K562 (cell line): Measurements from ENCODE around the gene AGRP. TPM values are rescaled to one million over a fixed set of nuclear protein-coding genes. Genes with fewer than 3 reads are reported as not detected.

Experiments used
- ATAC-seq: fragments of 200-7000 bp; cut with Tn5 transposase; 3 replicates; pipeline ENCODE4 v1.9.1; 2020; ENCODE audit warnings: moderate library complexity
- BruUV-seq: library from RNA; stranded (reverse); fragments of 400-500 nt; replicated peaks from 2 replicates; lab custom pipeline; 2021; lab: Mats Ljungman, UMichigan
- CTCF ChIA-PET: fragments of 300-600 bp; formaldehyde crosslinking; extraction: SDS; loops from one replicate; lab custom pipeline; 2021; ENCODE audit warnings: low intra/inter-chr PET ratio; lab: Yijun Ruan, JAX
- POLR2A ChIA-PET: fragments of 300-600, 350-650 bp; sonication (Branson Sonifier 250); formaldehyde crosslinking; extraction: SDS; loops from one replicate; lab custom pipeline; 2021; ENCODE audit warnings: antibody characterized with exemption, inconsistent platforms; lab: Yijun Ruan, JAX
- DNase-seq, 4 experiments: peaks; one replicate each; pipeline versions ENCODE4 v3.0.0 to v3.0.0-alpha.2; 2011 to 2018; ENCODE audit warnings: low spot score in 3 of 4, mixed read lengths in 3 of 4; ENCODE audit errors: extremely low read depth in 1 of 4
- FAIRE-seq: peaks from 2 replicates; lab custom pipeline; 2011; peaks lifted over from hg19 to GRCh38; lab: Jason Lieb, UNC
- H2AFZ ChIP-seq: 2 replicates; pipeline ENCODE4 v1.6.0; 2011; ENCODE audit warnings: low read depth, low read length, control low read depth, inconsistent platforms
- H3K27ac ChIP-seq: fragments of 200-600 bp; 3 replicates; pipeline ENCODE4 v1.8.0; 2011; ENCODE audit warnings: low read depth, mild to moderate bottlenecking, control low read depth, inconsistent platforms, low read length, moderate library complexity, mixed read lengths; ENCODE audit errors: extremely low read depth
- H3K27me3 ChIP-seq, 2 experiments: fragments of 300-600 bp in 1 of 2; 2 replicates in 1 of 2; 3 replicates in 1 of 2; pipeline versions ENCODE4 v1.6.0 to v1.8.0; 2011; ENCODE audit warnings: inconsistent platforms in 2 of 2, low read length in 2 of 2, mild to moderate bottlenecking in 1 of 2, mixed read lengths in 1 of 2, moderate library complexity in 1 of 2; ENCODE audit not compliant: control insufficient read depth in 2 of 2, insufficient read depth in 2 of 2
- H3K36me3 ChIP-seq: fragments of 300-600 bp; 3 replicates; pipeline ENCODE4 v1.8.0; 2011; ENCODE audit warnings: mild to moderate bottlenecking, low read length, inconsistent platforms; ENCODE audit not compliant: control insufficient read depth, insufficient read depth
- H3K4me1 ChIP-seq, 2 experiments: fragments of 200-600 bp in 1 of 2; replicated peaks in 1 of 2; 2 replicates in 1 of 2; 3 replicates in 1 of 2; pipeline versions ENCODE4 v1.5.1 to v1.8.0; 2011; ENCODE audit warnings: inconsistent platforms in 2 of 2, low read length in 2 of 2, mild to moderate bottlenecking in 1 of 2, mixed read lengths in 1 of 2, moderate library complexity in 1 of 2; ENCODE audit not compliant: control insufficient read depth in 2 of 2, insufficient read depth in 2 of 2
- H3K4me2 ChIP-seq: 2 replicates; pipeline ENCODE4 v1.6.1; 2011; ENCODE audit warnings: low read length, control low read depth, inconsistent platforms, mixed read lengths; ENCODE audit not compliant: insufficient read depth
- H3K4me3 ChIP-seq: fragments of 200-600 bp; sonication (generic), shearing (Covaris generic); 2 replicates; pipeline ENCODE4 v1.5.1; 2016; ENCODE audit warnings: control low read depth, inconsistent platforms
- H3K79me2 ChIP-seq: fragments of 200-600 bp; 3 replicates; pipeline ENCODE4 v1.8.0; 2011; ENCODE audit warnings: low read length, inconsistent platforms; ENCODE audit not compliant: control insufficient read depth, insufficient read depth
- H3K9ac ChIP-seq, 2 experiments: 2 replicates each; pipeline versions ENCODE4 v1.6.0 to v1.6.1; 2011; ENCODE audit warnings: low read depth in 2 of 2, low read length in 2 of 2, control low read depth in 1 of 2, inconsistent platforms in 1 of 2, mild to moderate bottlenecking in 1 of 2, mixed read lengths in 1 of 2; ENCODE audit not compliant: insufficient read depth in 1 of 2
- H3K9me1 ChIP-seq: one replicate; pipeline ENCODE4 v1.6.0; 2011; ENCODE audit warnings: inconsistent platforms, mild to moderate bottlenecking, low read length, moderate library complexity; ENCODE audit not compliant: control insufficient read depth, insufficient read depth
- H3K9me3 ChIP-seq: replicated peaks from 2 replicates; pipeline ENCODE4 v1.5.1; 2011; ENCODE audit warnings: low read depth, low read length, inconsistent platforms; ENCODE audit not compliant: control insufficient read depth, insufficient read depth
- H4K20me1 ChIP-seq: replicated peaks from 2 replicates; pipeline ENCODE4 v1.6.1; 2011; ENCODE audit warnings: low read length, inconsistent platforms, mixed read lengths; ENCODE audit not compliant: control insufficient read depth, insufficient read depth
- BHLHE40 ChIP-seq: IDR thresholded peaks from 2 replicates; pipeline ENCODE4 v1.6.1; 2011; ENCODE audit warnings: low read length, improper control_type of control experiment
- CBX1 ChIP-seq: sonication (generic); IDR thresholded peaks from 2 replicates; pipeline ENCODE4 v1.6.1; 2016; ENCODE audit warnings: antibody characterized with exemption, low read depth, mild to moderate bottlenecking
- CTCF ChIP-seq, 3 experiments: IDR thresholded peaks in 2 of 3; conservative IDR thresholded peaks in 1 of 3; 2 replicates each; pipeline ENCODE4 v1.5.1; 2011 to 2012; ENCODE audit warnings: low read length in 3 of 3, mild to moderate bottlenecking in 3 of 3, control low read depth in 2 of 3, improper control_type of control experiment in 1 of 3, inconsistent platforms in 1 of 3, low read depth in 1 of 3, mixed read lengths in 1 of 3, moderate library complexity in 1 of 3; ENCODE audit not compliant: insufficient read depth in 2 of 3
- GABPA ChIP-seq: fragments of 200-800 bp; sonication (Bioruptor generic); conservative IDR thresholded peaks from 2 replicates; pipeline ENCODE4 v1.6.1; 2016; ENCODE audit warnings: low read depth, missing genetic modification characterization, missing compliant biosample characterization
- NR4A1 ChIP-seq, 2 experiments: fragments of 250-450 bp in 1 of 2; fragments of 450-650 bp in 1 of 2; sonication (Bioruptor Pico) in 1 of 2; IDR thresholded peaks; 2 replicates each; pipeline versions ENCODE4 v1.4.0 to v1.6.1; 2016 to 2020; ENCODE audit warnings: mild to moderate bottlenecking in 2 of 2, missing compliant biosample characterization in 1 of 2, missing genetic modification characterization in 1 of 2, moderate library complexity in 1 of 2
- NRF1 ChIP-seq, 2 experiments: fragments of 450-650 bp; IDR thresholded peaks in 1 of 2; conservative IDR thresholded peaks in 1 of 2; 2 replicates each; pipeline ENCODE4 v1.6.1; 2014; ENCODE audit warnings: mild to moderate bottlenecking in 2 of 2
- POLR2B ChIP-seq: fragments of 450-650 bp; IDR thresholded peaks from 2 replicates; pipeline ENCODE4 v1.6.1; 2018; ENCODE audit warnings: low read depth; ENCODE audit not compliant: partially characterized antibody
- RFX7 ChIP-seq: fragments of 250-450 bp; sonication (Bioruptor Pico); IDR thresholded peaks from 2 replicates; pipeline ENCODE4 v1.5.1; 2021; ENCODE audit warnings: mild to moderate bottlenecking
- SRSF1 ChIP-seq: fragments of 200-400 bp; formaldehyde crosslinking; IDR thresholded peaks from 2 replicates; pipeline ENCODE4 v1.6.1; 2017; ENCODE audit warnings: mild to moderate bottlenecking, low read depth, low read length, moderate library complexity
- ZNF239 ChIP-seq: fragments of 250-450 bp; sonication (Bioruptor Pico); IDR thresholded peaks from 2 replicates; pipeline ENCODE4 v1.4.0; 2020; ENCODE audit warnings: mild to moderate bottlenecking
- ZNF75A ChIP-seq: fragments of 450-650 bp; formaldehyde crosslinking; IDR thresholded peaks from 2 replicates; pipeline ENCODE4 v1.4.0; 2020; ENCODE audit warnings: mild to moderate bottlenecking
- ZNF780A ChIP-seq: fragments of 250-450 bp; sonication (Bioruptor Pico); IDR thresholded peaks from 2 replicates; pipeline ENCODE4 v1.5.0; 2021; ENCODE audit warnings: mild to moderate bottlenecking
- WGBS: fragments of 100-300 bp; shearing (Covaris generic); methylation state at CpG from one replicate; pipeline ENCODE4 v1.1.6; 2016; ENCODE audit warnings: low coverage, mixed read lengths; ENCODE audit not compliant: insufficient coverage; ENCODE audit errors: missing lambda C conversion rate; 5-methylcytosine and 5-hydroxymethylcytosine counted together
- in situ Hi-C: fragments of 300-500 bp; cut with MboI; formaldehyde crosslinking; loops from 4 replicates; pipeline ENCODE4 v1.15.0; 2018; ENCODE audit warnings: inconsistent platforms, mixed read lengths
- intact Hi-C: fragments of 100-400 bp; cut with micrococcal nuclease; formaldehyde crosslinking; loops from 2 replicates; pipeline ENCODE4 v1.14.2; 2022
- polyA plus RNA-seq, 8 experiments: library from polyadenylated mRNA; depleted of rRNA in 4 of 8; stranded (reverse) in 5 of 8; unstranded in 3 of 8; fragments of >200 nt; fragmentation: Nextera tagmentation in 2 of 8; fragmentation: Illumina TruSeq in 1 of 8; extraction: Ambion mirVana in 2 of 8; extraction: Trizol in 1 of 8; gene quantifications; 2 replicates each; pipeline versions ENCODE4 v1.2.1 to v1.2.3, GENCODE V29; 2011 to 2014; ENCODE audit warnings: inconsistent platforms in 1 of 8, missing spikeins in 1 of 8
- total RNA-seq, 7 experiments: library from RNA; depleted of rRNA in 6 of 7; stranded (reverse); fragments of >200 nt in 6 of 7; fragmentation: Illumina TruSeq in 2 of 7; extraction: Trizol in 2 of 7; gene quantifications; 2 replicates each; pipeline versions ENCODE4 v1.2.1 to v1.2.3, GENCODE V29; 2011 to 2021; ENCODE audit warnings: low replicate concordance in 1 of 7

AGRP gene
- total and polyA plus RNA-seq, 9 of the 15 experiments (the other 6 are each of a cell fraction or from before 2014, with no cell fraction given) = not detected

GRCh38 chr16:67445126-67445426 lies 38.3 kb downstream of the AGRP start:
- no peak overlapping the region for H2AFZ ChIP-seq
- POLR2A ChIA-PET = interaction anchor here (0.6 to 1.1 kb wide), 4 partner anchors 11 to 750 kb away, joined by 3 to 4 read pairs (median 3); partner anchors contain the start of gene CES3
- H3K4me1 ChIP-seq = peaks cover 0 to 37% of the 10 kb centered on the region in 2 experiments; a peak in 2 of 5 replicates
- in situ Hi-C loops = no loop called here
- peaks cover 59% of the 10 kb centered on the region; the same call in 2 of the 3 replicates for H3K36me3 ChIP-seq
- no peak overlapping the region for H3K27ac ChIP-seq
- H4K20me1 ChIP-seq = peaks cover 20% of the 10 kb centered on the region
- ATAC-seq (no peak), FAIRE-seq (no peak), DNase-seq (no peak)
- no peak overlapping the region for H3K4me3 ChIP-seq
- no peaks in the 10 kb centered on the region for H3K27me3 ChIP-seq
- H3K9me1 ChIP-seq = no peaks in the 10 kb centered on the region
- no peak for TF ChIP-seq CTCF (IDR thresholded peaks at IDR 0.05 in 2 of 3, conservative IDR thresholded peaks at IDR 0.05 in 1 of 3; ENCODE audit: insufficient read depth in 2 of 3, low read depth in 1 of 3, low read length in 3 of 3)
- no peak for TF ChIP-seq BHLHE40
- no peak for TF ChIP-seq NR4A1 (CRISPR knock-in tag; IDR thresholded peaks at IDR 0.05)
- no peak for TF ChIP-seq NR4A1 (tag; IDR thresholded peaks at IDR 0.05)
- TF ChIP-seq SRSF1 = no peak
- no peak for TF ChIP-seq ZNF780A (CRISPR knock-in tag)
- no peak for TF ChIP-seq POLR2B
- no peak for TF ChIP-seq GABPA (tag)
- no peak for TF ChIP-seq ZNF75A (CRISPR knock-in tag)
- TF ChIP-seq NRF1 (conservative IDR thresholded peaks at IDR 0.05 in 1 of 2, IDR thresholded peaks at IDR 0.05 in 1 of 2) = no peak
- no peak for TF ChIP-seq ZNF239 (CRISPR knock-in tag)
- TF ChIP-seq CBX1 = no peak
- no peak for TF ChIP-seq RFX7
- intact Hi-C loops = no loop called here
- no peaks in the 10 kb centered on the region for H3K79me2 ChIP-seq
- no peak overlapping the region for H3K4me2 ChIP-seq
- WGBS = 87% methylated on average over 5 of the region's 7 CpGs
- BruUV-seq = no TSS peak
- CTCF ChIA-PET = no interaction called here
- peak overlapping the region in 1 of 2 experiments; percentile 40; a peak in 1 of 4 replicates for H3K9ac ChIP-seq
- no peaks in the 10 kb centered on the region for H3K9me3 ChIP-seq
